H9 (cell line): Measurements from ENCODE around the gene FUCA1. TPM values are rescaled to one million over a fixed set of nuclear protein-coding genes. Genes with fewer than 3 reads are reported as not detected.

ENCODE experiments used
- DNase-seq: peaks from one replicate; pipeline ENCODE4 v3.0.0-alpha.2; 2017
- H2AFZ ChIP-seq: one replicate; pipeline ENCODE4 v1.6.1; 2013; ENCODE audit warnings: mild to moderate bottlenecking, low read length, control low read depth, moderate library complexity
- H2AK5ac ChIP-seq: 2 replicates; pipeline ENCODE4 v1.6.1; 2013; ENCODE audit warnings: low read length, control low read depth, mixed read lengths; ENCODE audit not compliant: insufficient read length
- H2BK120ac ChIP-seq: one replicate; pipeline ENCODE4 v1.6.1; 2013; ENCODE audit warnings: low read depth, mild to moderate bottlenecking, low read length, control low read depth, inconsistent platforms; ENCODE audit not compliant: poor library complexity, severe bottlenecking
- H2BK12ac ChIP-seq: 2 replicates; pipeline ENCODE4 v1.6.1; 2013; ENCODE audit warnings: low read length, control low read depth, mixed read lengths, low read depth; ENCODE audit not compliant: insufficient read length
- H2BK15ac ChIP-seq: 2 replicates; pipeline ENCODE4 v1.6.1; 2013; ENCODE audit warnings: low read depth, low read length, control low read depth
- H2BK20ac ChIP-seq: one replicate; pipeline ENCODE4 v1.6.1; 2013; ENCODE audit warnings: low read depth, mild to moderate bottlenecking, low read length, control low read depth, inconsistent platforms; ENCODE audit not compliant: poor library complexity, severe bottlenecking
- H2BK5ac ChIP-seq: 2 replicates; pipeline ENCODE4 v1.6.1; 2013; ENCODE audit warnings: low read length, control low read depth, mixed read lengths; ENCODE audit not compliant: insufficient read length
- H3K14ac ChIP-seq: 2 replicates; pipeline ENCODE4 v1.6.1; 2013; ENCODE audit warnings: low read length, control low read depth; ENCODE audit not compliant: insufficient read depth
- H3K18ac ChIP-seq: 2 replicates; pipeline ENCODE4 v1.6.1; 2013; ENCODE audit warnings: low read depth, mild to moderate bottlenecking, mixed read lengths, low read length, control low read depth; ENCODE audit not compliant: insufficient read length
- H3K23ac ChIP-seq: 2 replicates; pipeline ENCODE4 v1.6.1; 2013; ENCODE audit warnings: low read length, control low read depth, mixed read lengths, low read depth; ENCODE audit not compliant: insufficient read length
- H3K23me2 ChIP-seq: 2 replicates; pipeline ENCODE4 v1.6.1; 2013; ENCODE audit warnings: low read depth, mild to moderate bottlenecking, mixed read lengths, low read length, control low read depth; ENCODE audit not compliant: insufficient read length, poor library complexity, severe bottlenecking
- H3K27ac ChIP-seq: 2 replicates; pipeline ENCODE4 v1.5.1; 2013; ENCODE audit warnings: low read length, control low read depth, mixed read lengths, low read depth; ENCODE audit not compliant: insufficient read length
- H3K27me3 ChIP-seq: 2 replicates; pipeline ENCODE4 v1.6.1; 2013; ENCODE audit warnings: low read length, control low read depth, inconsistent platforms; ENCODE audit not compliant: insufficient read depth
- H3K4ac ChIP-seq: 2 replicates; pipeline ENCODE4 v1.6.1; 2013; ENCODE audit warnings: low read depth, mild to moderate bottlenecking, control low read depth, inconsistent platforms, low read length, moderate library complexity
- H3K4me1 ChIP-seq: 2 replicates; pipeline ENCODE4 v1.6.1; 2013; ENCODE audit warnings: low read length, control low read depth, inconsistent platforms; ENCODE audit not compliant: insufficient read depth
- H3K4me2 ChIP-seq: 2 replicates; pipeline ENCODE4 v1.6.1; 2013; ENCODE audit warnings: low read length, control low read depth, mixed read lengths; ENCODE audit not compliant: insufficient read length, insufficient read depth
- H3K56ac ChIP-seq: 2 replicates; pipeline ENCODE4 v1.6.1; 2013; ENCODE audit warnings: low read depth, mild to moderate bottlenecking, mixed read lengths, low read length, control low read depth; ENCODE audit not compliant: insufficient read length
- H3K79me1 ChIP-seq: 2 replicates; pipeline ENCODE4 v1.6.1; 2013; ENCODE audit warnings: low read depth, mild to moderate bottlenecking, moderate library complexity, low read length, control low read depth, inconsistent platforms; ENCODE audit not compliant: insufficient read depth, poor library complexity, severe bottlenecking
- H3K79me2 ChIP-seq: 2 replicates; pipeline ENCODE4 v1.6.1; 2013; ENCODE audit warnings: low read length, control low read depth, inconsistent platforms; ENCODE audit not compliant: insufficient read depth
- H3K9ac ChIP-seq: 2 replicates; pipeline ENCODE4 v1.6.1; 2013; ENCODE audit warnings: low read length, control low read depth, mixed read lengths; ENCODE audit not compliant: insufficient read length; ENCODE audit errors: extremely low read depth
- H3K9me3 ChIP-seq: one replicate; pipeline ENCODE4 v1.6.1; 2013; ENCODE audit warnings: low read depth, low read length, inconsistent platforms; ENCODE audit not compliant: control insufficient read depth
- H3T11ph ChIP-seq: one replicate; pipeline ENCODE4 v1.6.1; 2013; ENCODE audit warnings: mild to moderate bottlenecking, low read length, control low read depth, inconsistent platforms
- H4K20me1 ChIP-seq: one replicate; pipeline ENCODE4 v1.6.1; 2013; ENCODE audit not compliant: control insufficient read depth, insufficient read length, insufficient read depth
- H4K5ac ChIP-seq: 2 replicates; pipeline ENCODE4 v1.6.1; 2013; ENCODE audit warnings: low read depth, mild to moderate bottlenecking, mixed read lengths, low read length, control low read depth; ENCODE audit not compliant: insufficient read length
- H4K8ac ChIP-seq: replicated peaks from 2 replicates; pipeline ENCODE4 v1.6.1; 2013; ENCODE audit warnings: low read length, control low read depth, mixed read lengths, low read depth; ENCODE audit not compliant: insufficient read length
- H4K91ac ChIP-seq: 2 replicates; pipeline ENCODE4 v1.6.1; 2013; ENCODE audit warnings: low read depth, mild to moderate bottlenecking, moderate library complexity, mixed read lengths, low read length, control low read depth; ENCODE audit not compliant: insufficient read length
- H3K27ac Mint-ChIP-seq, 3 experiments: 2 replicates in 2 of 3; 3 replicates in 1 of 3; pipeline ENCODE4 v1.8.0; 2020 to 2021; ENCODE audit warnings: mixed read lengths in 3 of 3, mild to moderate bottlenecking in 1 of 3, moderate library complexity in 1 of 3
- H3K27me3 Mint-ChIP-seq: 2 replicates; pipeline ENCODE4 v1.8.0; 2021; ENCODE audit warnings: low read depth, mild to moderate bottlenecking, moderate library complexity, mixed read lengths
- H3K36me3 Mint-ChIP-seq, 3 experiments: 2 replicates in 2 of 3; 3 replicates in 1 of 3; pipeline ENCODE4 v1.8.0; 2020 to 2021; ENCODE audit warnings: low read depth in 3 of 3, mixed read lengths in 3 of 3; ENCODE audit not compliant: insufficient read depth in 1 of 3
- H3K4me1 Mint-ChIP-seq, 2 experiments: 2 replicates each; pipeline ENCODE4 v1.8.0; 2020; ENCODE audit warnings: mixed read lengths in 2 of 2
- H3K4me3 Mint-ChIP-seq, 2 experiments: 2 replicates in 1 of 2; 3 replicates in 1 of 2; pipeline ENCODE4 v1.8.0; 2020 to 2021; ENCODE audit warnings: mild to moderate bottlenecking in 2 of 2, mixed read lengths in 2 of 2, moderate library complexity in 1 of 2
- H3K9me3 Mint-ChIP-seq, 2 experiments: 2 replicates in 1 of 2; 3 replicates in 1 of 2; pipeline ENCODE4 v1.8.0; 2020; ENCODE audit warnings: mild to moderate bottlenecking in 2 of 2, mixed read lengths in 2 of 2, moderate library complexity in 1 of 2
- WGBS: extraction: QIAGEN DNeasy Blood & Tissue Kit; methylation state at CpG from one replicate; pipeline ENCODE4 v1.1.7; 2013; ENCODE audit warnings: missing lambda C conversion rate, low lambda C conversion rate, mixed read lengths; ENCODE audit not compliant: insufficient read length; ENCODE audit errors: extremely low coverage; 5-methylcytosine and 5-hydroxymethylcytosine counted together
- total RNA-seq: library from RNA; stranded (reverse); gene quantifications from 2 replicates; pipeline ENCODE4 v1.2.1, GENCODE V29; 2021
- TF ChIP-seq, protein P1 (sequence below): fragments of 200-600 bp; sonication (generic); conservative IDR thresholded peaks from 3 replicates; pipeline ENCODE4 v1.8.0; 2021; ENCODE audit warnings: antibody characterized with exemption, mild to moderate bottlenecking

FUCA1 gene
- total RNA-seq, 1 experiment from 2014 or later: 9.1 TPM

DNA sequence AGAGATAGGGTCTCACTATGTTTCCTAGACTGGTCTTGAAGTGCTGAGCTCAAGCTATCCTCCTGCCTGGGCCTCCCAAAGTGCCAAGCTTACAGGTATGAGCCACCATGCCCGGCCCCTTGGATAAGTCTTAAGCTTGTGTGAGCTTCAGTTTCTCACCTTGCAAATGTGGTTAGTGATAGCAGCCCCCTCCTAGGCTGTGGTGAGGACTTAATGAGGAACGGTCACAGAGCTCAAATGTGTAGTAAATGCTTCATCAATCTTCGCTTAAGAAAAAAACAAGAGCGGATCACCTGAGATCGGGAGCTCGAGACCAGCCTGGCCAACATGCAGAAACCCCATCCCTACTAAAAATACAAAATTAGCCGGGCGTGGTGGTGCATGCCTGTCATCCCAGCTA is 42.1 kb upstream of the FUCA1 start:
- no peaks in the 10 kb centered on the region for H3K9me3 Mint-ChIP-seq
- Histone ChIP-seq H3K9me3 (no peaks in the 10 kb centered on the region), H3K79me1 (no peaks in the 10 kb centered on the region), H3K27me3 (no peaks in the 10 kb centered on the region), H3T11ph (no peak overlapping the region), H3K79me2 (no peaks in the 10 kb centered on the region), H3K56ac (no peak overlapping the region), H2BK5ac (no peak overlapping the region), H3K4me1 (no peaks in the 10 kb centered on the region; the same call in 1 of the 2 replicates), H2BK20ac (no peak overlapping the region), H3K9ac (no peak overlapping the region), H4K5ac (no peak overlapping the region), H3K23ac (no peak overlapping the region), H2AK5ac (no peak overlapping the region), H3K4me2 (no peak overlapping the region), H4K91ac (no peak overlapping the region), H2BK120ac (no peak overlapping the region), H4K20me1 (no peaks in the 10 kb centered on the region), H3K27ac (no peak overlapping the region), H2BK15ac (no peak overlapping the region), H3K23me2 (no peaks in the 10 kb centered on the region), H2BK12ac (no peak overlapping the region), H3K4ac (no peak overlapping the region), H2AFZ (no peak overlapping the region), H3K14ac (no peak overlapping the region), H3K18ac (no peak overlapping the region), H4K8ac (no peak overlapping the region)
- TF ChIP-seq, protein P1, sequence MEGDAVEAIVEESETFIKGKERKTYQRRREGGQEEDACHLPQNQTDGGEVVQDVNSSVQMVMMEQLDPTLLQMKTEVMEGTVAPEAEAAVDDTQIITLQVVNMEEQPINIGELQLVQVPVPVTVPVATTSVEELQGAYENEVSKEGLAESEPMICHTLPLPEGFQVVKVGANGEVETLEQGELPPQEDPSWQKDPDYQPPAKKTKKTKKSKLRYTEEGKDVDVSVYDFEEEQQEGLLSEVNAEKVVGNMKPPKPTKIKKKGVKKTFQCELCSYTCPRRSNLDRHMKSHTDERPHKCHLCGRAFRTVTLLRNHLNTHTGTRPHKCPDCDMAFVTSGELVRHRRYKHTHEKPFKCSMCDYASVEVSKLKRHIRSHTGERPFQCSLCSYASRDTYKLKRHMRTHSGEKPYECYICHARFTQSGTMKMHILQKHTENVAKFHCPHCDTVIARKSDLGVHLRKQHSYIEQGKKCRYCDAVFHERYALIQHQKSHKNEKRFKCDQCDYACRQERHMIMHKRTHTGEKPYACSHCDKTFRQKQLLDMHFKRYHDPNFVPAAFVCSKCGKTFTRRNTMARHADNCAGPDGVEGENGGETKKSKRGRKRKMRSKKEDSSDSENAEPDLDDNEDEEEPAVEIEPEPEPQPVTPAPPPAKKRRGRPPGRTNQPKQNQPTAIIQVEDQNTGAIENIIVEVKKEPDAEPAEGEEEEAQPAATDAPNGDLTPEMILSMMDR: no peak
- no CpG with 5 or more reads among the region's 8 CpGs for WGBS
- H3K27ac Mint-ChIP-seq: no peak overlapping the region
- no peak overlapping the region for H3K4me3 Mint-ChIP-seq
- H3K27me3 Mint-ChIP-seq: peaks cover 23% of the 10 kb centered on the region
- DNase-seq: no peak
- H3K4me1 Mint-ChIP-seq: peaks cover 13 to 15% of the 10 kb centered on the region in 2 experiments
- no peaks in the 10 kb centered on the region for H3K36me3 Mint-ChIP-seq
